ENCODE measurements around the gene AHRR.

The AHRR gene

GRCh38 chr5:321726-322251 is 275 bp downstream of the AHRR start:
- no peak for DNase-seq (ENCODE audit: low spot score)

GRCh38 chr5:322281-322941 is 897 bp downstream of the AHRR start:
- DNase-seq (ENCODE audit: low spot score): no peak

- DNase-seq (ENCODE audit: low spot score): no peak
Observed at GRCh38 chr5:322942-323879, 1.7 kb downstream of the AHRR start.

GRCh38 chr5:324736-325612 is 3.5 kb downstream of the AHRR start:
- no peak for DNase-seq (ENCODE audit: low spot score)

- no peak for DNase-seq (ENCODE audit: low spot score)
Observed at GRCh38 chr5:326109-326508, 4.6 kb downstream of the AHRR start.

GRCh38 chr5:329121-329735 is 7.7 kb downstream of the AHRR start:
- no peak for DNase-seq (ENCODE audit: low spot score)

GRCh38 chr5:329768-330167 is 8.3 kb downstream of the AHRR start:
- DNase-seq (ENCODE audit: low spot score): no peak

- no peak for DNase-seq (ENCODE audit: low spot score)
Observed at GRCh38 chr5:332843-333242, 11.3 kb downstream of the AHRR start.

GRCh38 chr5:333945-334344 is 12.4 kb downstream of the AHRR start:
- DNase-seq (ENCODE audit: low spot score): no peak

GRCh38 chr5:334903-335739 is 13.6 kb downstream of the AHRR start:
- no peak for DNase-seq (ENCODE audit: low spot score)

- no peak for DNase-seq (ENCODE audit: low spot score)
Observed at GRCh38 chr5:335740-336038, 14.2 kb downstream of the AHRR start.

- DNase-seq (ENCODE audit: low spot score): no peak
Observed at GRCh38 chr5:337563-338130, 16.1 kb downstream of the AHRR start.

- no peak for DNase-seq (ENCODE audit: low spot score)
Observed at GRCh38 chr5:342501-343460, 21.3 kb downstream of the AHRR start.

GRCh38 chr5:343461-344401 is 22.2 kb downstream of the AHRR start:
- DNase-seq (ENCODE audit: low spot score): peak; percentile 10

GRCh38 chr5:344668-345067 is 23.2 kb downstream of the AHRR start:
- DNase-seq (ENCODE audit: low spot score): no peak

GRCh38 chr5:345404-346195 is 24.1 kb downstream of the AHRR start:
- no peak for DNase-seq (ENCODE audit: low spot score)

GRCh38 chr5:346229-346935 is 24.9 kb downstream of the AHRR start:
- DNase-seq (ENCODE audit: low spot score): no peak
